GM21576 (cell line): Measurements from ENCODE around the gene CDHR2.

Source experiments
- ATAC-seq: cut with Tn5 transposase; IDR thresholded peaks from one replicate; pipeline ENCODE4 v1.9.1; 2021; ENCODE audit warnings: mild to moderate bottlenecking, moderate library complexity; ENCODE audit not compliant: unreplicated experiment

Gene CDHR2

GRCh38 chr5:176527246-176528222 is 21.6 kb upstream of the CDHR2 start:
- no peak for ATAC-seq

DNA sequence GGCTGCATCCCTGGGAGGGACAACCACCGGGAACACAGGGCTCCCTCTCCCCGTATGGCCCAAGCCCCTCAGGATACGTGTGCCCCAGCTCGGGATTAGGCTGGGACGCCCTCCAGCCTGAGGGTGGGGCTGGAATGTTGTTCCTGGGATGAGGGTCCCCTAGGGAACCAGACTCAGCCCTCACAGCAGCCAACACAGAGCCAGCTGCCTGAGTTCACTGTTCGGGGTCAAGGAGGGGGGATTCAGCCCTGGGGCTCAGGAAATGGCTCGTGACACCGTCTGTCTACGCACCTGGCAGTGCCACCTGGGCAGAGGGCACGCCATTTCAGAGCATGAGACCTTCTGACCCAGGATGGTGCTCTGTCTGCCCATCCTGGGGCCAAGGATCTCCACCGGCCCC is 20.8 kb upstream of the CDHR2 start:
- ATAC-seq: no peak

DNA sequence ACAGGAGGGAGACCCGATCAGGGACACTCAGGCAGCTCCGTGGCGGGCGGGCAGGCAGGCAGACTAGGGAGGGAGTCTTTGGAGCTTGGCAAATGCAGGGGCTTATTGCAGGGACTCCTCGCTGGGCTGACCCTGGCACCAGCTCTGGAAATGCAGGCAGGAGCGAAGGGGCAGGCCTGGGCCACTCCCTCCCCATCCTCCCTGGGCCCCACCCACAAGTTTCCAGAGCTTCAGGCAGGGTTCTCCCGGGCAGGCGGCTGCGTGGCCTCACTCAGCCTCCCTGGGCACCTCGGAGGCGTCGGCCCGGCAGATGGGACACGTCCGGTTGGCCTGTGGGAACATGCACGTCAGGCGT is 20.4 kb upstream of the CDHR2 start:
- ATAC-seq: no peak

- ATAC-seq: no peak
These were observed 19.9 kb upstream of the CDHR2 start for GRCh38 chr5:176529116-176529740.

GRCh38 chr5:176529741-176530141 is 19.4 kb upstream of the CDHR2 start:
- no peak for ATAC-seq

- ATAC-seq: no peak
These were observed 18.7 kb upstream of the CDHR2 start for GRCh38 chr5:176530393-176530982.

DNA sequence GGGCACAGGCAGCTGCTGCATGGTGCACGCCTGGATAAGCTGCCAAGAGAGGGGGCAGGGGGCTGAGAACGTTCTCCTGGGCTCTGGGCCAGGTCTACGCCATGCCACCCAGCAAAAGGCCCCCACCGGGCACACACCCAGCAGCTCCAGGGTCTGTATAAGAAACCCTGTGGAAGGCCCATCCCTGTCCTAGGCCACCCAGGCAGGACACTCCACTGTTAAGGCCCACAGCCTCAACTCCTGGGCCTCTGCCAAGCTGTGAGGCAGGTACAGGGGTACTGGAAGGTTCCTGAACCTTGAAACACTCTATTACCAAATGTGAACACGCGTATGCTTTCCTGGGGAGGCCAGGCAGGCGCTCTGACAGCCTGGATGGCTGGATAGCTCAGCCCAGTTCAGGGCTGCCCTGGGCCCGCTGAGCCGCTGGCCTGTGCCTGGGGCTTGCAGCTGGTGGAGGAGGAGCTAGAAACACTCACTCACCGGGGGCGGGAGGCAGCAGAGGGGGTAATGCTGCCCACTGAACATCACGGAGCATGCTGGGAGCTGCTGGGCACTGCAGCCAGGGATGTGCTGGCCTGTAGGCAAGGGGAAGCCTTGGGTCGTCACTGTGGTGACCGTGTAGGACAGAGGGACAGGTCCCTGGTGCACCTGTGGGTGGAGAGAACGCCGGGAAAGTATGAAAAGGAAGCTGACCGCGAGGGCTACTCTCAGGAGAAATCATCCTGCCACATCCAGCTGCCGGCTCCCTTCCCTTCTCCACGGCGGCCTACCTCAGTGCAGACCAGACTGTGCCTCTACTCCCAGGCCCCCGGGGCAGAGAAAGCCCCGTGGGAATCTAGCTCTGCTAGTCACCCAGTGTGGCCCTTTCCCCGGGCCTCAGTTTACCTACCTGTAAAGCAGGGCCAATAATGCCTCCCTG is 17.9 kb upstream of the CDHR2 start:
- no peak for ATAC-seq

DNA sequence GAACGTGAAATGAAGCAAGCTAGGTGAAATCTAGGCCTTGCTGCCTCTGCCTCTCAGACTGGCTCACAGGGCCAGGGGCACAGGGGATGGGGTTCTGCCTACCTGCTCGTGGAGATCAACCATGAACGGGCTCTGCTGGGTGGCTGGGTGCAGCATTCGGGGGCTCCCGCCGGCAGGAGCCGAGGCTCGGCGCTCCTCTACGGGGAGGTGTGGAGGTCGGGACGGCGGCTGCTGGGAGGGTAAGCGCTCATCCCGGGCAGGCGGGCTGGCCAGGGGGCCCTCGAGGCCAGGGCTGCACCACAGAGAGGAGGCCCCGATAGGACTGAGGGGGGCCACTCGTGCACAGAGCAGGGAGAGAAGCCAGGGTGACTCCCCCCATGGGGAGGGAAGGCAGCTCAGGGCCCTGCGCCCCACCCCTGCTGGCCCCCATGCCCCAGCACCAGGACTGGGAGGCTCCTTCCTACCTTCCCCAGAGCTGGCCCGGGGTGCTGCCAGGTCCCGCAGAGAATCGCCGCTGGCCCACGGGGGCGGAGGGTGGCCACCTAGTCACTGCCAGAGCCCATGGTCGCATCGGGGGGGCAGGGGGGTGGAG is 17.1 kb upstream of the CDHR2 start:
- no peak for ATAC-seq

GRCh38 chr5:176532795-176533194 is 16.3 kb upstream of the CDHR2 start:
- no peak for ATAC-seq

DNA sequence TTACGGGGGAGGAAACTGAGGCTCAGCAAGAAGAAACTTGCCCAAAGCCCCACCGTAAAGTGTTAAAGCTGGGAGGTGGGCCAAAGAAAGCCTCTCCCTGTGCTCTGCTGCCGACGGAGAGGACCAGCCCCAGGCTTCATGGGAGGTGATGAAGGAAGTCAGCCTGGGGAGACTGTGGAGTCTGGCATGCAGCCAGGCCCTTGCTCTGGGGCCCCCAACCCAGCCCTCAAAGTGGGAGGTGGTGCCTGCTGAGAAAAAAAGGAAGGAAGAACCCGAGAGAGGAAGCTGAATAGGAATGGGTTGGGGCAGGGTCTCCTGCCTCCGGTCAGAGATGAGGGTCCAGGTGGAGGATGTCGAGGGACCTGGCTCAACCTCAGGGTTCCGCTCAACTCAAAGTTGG is 15.8 kb upstream of the CDHR2 start:
- no peak for ATAC-seq

- no peak for ATAC-seq
These were observed 15.1 kb upstream of the CDHR2 start for GRCh38 chr5:176533894-176534611.

DNA sequence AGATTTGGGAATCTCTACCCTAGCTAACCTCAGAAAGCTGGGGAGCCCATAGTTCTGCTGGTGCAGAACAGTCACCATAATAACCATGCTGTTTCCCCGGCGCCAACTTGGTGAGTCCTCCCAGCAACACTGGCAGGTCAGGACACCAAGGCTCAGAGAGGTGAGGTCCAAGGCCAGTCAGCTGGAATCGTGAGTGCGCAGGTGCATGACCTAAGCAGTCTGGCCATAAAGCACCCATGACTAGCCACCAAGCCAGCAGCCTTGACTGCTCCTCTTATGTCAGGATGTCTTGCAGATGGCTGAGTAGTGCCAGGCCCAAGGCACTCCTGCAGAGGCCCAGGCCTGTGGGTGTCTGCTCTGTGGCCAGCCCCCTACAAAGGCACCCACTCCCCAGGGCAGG is 14.5 kb upstream of the CDHR2 start:
- ATAC-seq: no peak

DNA sequence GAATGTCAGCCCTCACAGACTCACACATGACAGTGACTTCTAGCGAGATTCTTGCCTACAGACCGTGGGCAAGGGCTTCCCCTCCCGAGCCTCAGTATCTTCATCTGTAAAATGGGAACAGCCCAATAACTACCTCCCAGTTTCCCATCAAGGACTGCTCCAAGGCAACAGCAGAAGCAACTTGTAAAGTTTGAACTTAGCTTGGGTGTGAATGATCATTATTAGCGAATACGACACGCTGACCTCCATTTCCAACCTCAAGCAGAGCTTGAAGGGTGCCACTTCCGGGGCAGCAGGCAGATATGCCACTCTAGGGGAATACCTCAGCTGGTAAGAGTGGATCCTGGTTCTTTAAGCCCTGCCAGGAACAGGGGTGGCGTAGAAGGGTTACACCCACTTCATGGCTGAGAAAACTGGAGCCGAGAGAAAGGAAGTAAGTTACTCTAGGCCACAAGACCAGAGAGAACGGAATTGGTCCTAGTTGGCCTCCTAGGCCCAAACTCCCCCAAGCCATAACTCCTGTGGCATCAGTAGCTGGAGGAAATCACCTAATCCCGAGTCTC is 14.0 kb upstream of the CDHR2 start:
- ATAC-seq: no peak

DNA sequence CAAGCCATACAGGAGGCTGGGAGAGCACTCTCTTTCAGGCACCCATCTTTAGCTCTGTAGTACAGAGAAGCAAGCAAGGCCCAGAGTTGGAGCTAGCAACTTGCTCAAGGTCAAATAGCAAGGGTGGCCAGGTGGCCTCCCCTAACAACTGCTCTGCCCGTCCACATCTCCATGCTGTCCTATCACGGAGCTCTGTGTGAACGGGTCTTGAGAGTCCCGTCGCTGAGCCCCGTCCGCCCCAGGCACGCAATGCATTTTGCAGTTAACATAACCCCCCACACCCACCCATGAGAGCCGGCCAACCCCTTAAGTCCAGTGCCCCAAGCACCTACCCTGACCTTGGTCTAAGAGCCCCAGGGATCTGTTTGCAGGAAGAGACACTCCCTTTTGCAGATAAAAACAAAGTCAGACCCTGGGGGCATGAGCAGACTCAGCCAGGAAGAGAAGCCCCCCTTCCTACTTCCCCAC is 13.4 kb upstream of the CDHR2 start:
- ATAC-seq: no peak

DNA sequence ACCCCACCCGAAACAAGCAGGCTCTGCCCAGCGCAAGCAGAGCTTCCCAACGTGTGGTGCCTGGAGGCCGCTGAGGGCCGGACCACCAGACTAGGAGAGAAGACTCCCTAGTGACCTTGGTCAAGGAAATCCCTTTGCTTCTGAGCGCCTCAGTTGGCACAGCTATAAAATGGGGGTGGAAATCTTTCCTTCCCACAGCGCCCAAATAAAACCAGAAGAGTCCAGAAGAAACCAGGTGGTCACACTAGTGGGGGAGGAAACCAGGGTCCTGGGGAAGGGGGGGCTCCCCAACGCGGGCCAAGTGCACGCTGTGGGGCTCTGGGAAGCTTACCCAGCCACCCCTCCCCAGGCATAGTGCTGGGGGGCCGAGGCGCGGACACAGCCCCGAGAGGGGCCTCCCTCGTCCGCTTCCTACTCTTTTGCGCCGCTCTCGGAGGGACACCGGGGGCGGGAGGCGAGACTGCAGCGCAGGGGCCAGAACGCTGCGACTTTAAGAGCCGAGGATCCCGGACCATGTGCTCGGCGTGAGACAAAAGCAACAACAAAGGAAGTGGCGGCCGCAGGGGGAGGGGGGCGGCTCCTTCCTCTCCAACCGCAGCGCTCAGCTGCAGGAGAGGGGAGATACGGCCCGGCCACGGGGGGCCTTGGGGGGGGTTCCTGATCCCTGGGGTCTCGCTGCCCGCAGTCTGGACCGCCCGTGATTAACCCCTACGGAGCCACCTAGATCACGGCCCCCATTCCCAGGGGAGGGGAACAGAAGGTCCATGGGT is 12.8 kb upstream of the CDHR2 start:
- peak; percentile 12 for ATAC-seq

GRCh38 chr5:176536902-176537553 is 12.1 kb upstream of the CDHR2 start, which contains the start of gene RNF44:
Gene RNF44, minus strand, starts transcription at chr5:176537402. Its CDS starts 4,930 bp downstream, at chr5:176532472.
- peak; percentile 52 for ATAC-seq

GRCh38 chr5:176537554-176538229 is 11.4 kb upstream of the CDHR2 start:
- peak; percentile 63 for ATAC-seq
